ENCODE data around the gene CEP250.

CEP250 gene

DNA sequence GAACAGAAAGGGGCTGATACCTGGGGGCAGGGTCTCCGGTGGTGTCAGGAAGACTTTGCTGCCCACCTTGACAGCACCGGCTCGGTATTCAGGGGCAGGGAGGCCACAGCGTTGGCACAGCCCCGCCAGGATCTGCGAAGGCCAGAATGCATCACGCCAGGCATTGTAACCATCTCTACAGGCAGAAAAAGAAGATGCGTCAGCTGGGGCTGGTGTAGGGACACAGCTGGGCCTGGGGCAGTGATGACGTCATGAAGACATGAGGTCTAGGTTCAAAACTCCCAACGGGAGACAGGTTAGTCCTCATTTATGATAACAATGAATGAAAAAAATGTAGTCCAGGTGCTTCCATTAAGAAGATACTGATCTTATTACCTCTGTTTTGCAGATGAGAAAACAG is 108.4 kb downstream of the CEP250 start:
- DNase-seq (ENCODE audit: low spot score), result no peak

GRCh38 chr20:35564905-35565304 is 109.5 kb downstream of the CEP250 start:
- no peak for DNase-seq (ENCODE audit: low spot score)

DNA sequence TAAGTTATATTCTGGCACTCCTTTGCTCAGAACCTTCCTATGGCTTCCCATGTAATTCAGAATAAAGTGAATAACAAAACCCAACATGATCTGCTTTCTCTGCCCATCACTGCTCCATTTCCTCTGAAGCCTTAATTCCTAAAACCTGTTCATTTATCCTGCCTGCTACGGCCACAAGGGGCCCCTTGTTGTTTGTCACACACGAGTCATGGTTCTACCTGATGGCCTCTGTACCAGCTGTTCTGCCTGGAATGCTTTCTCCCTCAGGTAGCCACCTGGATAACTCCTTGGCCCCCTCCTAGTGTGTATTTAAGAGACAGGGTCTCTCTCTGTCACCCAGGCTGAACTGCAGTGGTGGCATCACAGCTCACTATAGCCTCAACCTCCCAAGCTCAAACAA is 113.2 kb downstream of the CEP250 start:
- DNase-seq (ENCODE audit: low spot score), result no peak

All from ecto neural progenitor cell (in vitro differentiated cells).